ENCODE measurements around the gene RAD51B. TPM values are rescaled to one million over a fixed set of nuclear protein-coding genes. Genes with fewer than 3 reads are reported as not detected.

RAD51B gene
- total and polyA plus RNA-seq, 2 of the 13 experiments (the other 11 are each of a cell fraction or from before 2014, with no cell fraction given): 7.0 to 9.5 TPM

DNA sequence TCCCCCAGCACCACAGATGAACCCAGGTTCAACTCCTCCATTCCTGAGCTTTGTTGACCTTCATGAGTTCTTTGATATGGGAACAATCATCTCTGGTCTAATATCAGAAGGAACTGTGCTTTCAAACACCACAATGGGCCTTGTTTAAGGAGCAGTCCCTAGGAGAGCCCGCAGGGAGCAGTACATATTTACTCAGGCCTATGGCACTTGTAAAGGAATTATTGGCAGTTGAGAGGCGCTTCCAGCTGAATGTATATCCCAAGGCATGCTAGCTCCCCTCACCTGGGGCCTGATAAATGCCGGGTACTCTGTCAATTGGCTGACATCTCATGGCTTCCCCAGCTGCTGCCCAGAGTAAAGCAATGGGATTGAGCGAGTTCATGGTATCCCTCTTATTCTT is 897.1 kb downstream of the RAD51B start (continued):
- TF ChIP-seq ZNF616 (CRISPR knock-in tag; IDR thresholded peaks at IDR 0.05; ENCODE audit: low read depth) (no peak), CREM (IDR thresholded peaks at IDR 0.05) (no peak), CREM (CRISPR knock-in tag; IDR thresholded peaks at IDR 0.05) (no peak), MBD4 (IDR thresholded peaks at IDR 0.05; ENCODE audit: borderline replicate concordance, low read length) (no peak), ZNF260 (CRISPR knock-in tag; IDR thresholded peaks at IDR 0.05; ENCODE audit: borderline replicate concordance, low read depth) (no peak), YEATS2 (CRISPR knock-in tag; IDR thresholded peaks at IDR 0.05; ENCODE audit: borderline replicate concordance) (0 out of 2 replicates have a peak, but pooled peaks have one; percentile 25), GFI1 (CRISPR knock-in tag; IDR thresholded peaks at IDR 0.05; ENCODE audit: borderline replicate concordance) (no peak), KDM5A (IDR thresholded peaks at IDR 0.05; ENCODE audit: borderline replicate concordance, low read length) (no peak), JUND (CRISPR knock-in tag; IDR thresholded peaks at IDR 0.05) (no peak), HNF1A (IDR thresholded peaks at IDR 0.05; ENCODE audit: low read depth) (no peak), HNF1A (CRISPR knock-in tag; IDR thresholded peaks at IDR 0.05; ENCODE audit: borderline replicate concordance) (no peak; the same call in 1 of the 2 replicates)
- TF ChIP-seq, protein P1, sequence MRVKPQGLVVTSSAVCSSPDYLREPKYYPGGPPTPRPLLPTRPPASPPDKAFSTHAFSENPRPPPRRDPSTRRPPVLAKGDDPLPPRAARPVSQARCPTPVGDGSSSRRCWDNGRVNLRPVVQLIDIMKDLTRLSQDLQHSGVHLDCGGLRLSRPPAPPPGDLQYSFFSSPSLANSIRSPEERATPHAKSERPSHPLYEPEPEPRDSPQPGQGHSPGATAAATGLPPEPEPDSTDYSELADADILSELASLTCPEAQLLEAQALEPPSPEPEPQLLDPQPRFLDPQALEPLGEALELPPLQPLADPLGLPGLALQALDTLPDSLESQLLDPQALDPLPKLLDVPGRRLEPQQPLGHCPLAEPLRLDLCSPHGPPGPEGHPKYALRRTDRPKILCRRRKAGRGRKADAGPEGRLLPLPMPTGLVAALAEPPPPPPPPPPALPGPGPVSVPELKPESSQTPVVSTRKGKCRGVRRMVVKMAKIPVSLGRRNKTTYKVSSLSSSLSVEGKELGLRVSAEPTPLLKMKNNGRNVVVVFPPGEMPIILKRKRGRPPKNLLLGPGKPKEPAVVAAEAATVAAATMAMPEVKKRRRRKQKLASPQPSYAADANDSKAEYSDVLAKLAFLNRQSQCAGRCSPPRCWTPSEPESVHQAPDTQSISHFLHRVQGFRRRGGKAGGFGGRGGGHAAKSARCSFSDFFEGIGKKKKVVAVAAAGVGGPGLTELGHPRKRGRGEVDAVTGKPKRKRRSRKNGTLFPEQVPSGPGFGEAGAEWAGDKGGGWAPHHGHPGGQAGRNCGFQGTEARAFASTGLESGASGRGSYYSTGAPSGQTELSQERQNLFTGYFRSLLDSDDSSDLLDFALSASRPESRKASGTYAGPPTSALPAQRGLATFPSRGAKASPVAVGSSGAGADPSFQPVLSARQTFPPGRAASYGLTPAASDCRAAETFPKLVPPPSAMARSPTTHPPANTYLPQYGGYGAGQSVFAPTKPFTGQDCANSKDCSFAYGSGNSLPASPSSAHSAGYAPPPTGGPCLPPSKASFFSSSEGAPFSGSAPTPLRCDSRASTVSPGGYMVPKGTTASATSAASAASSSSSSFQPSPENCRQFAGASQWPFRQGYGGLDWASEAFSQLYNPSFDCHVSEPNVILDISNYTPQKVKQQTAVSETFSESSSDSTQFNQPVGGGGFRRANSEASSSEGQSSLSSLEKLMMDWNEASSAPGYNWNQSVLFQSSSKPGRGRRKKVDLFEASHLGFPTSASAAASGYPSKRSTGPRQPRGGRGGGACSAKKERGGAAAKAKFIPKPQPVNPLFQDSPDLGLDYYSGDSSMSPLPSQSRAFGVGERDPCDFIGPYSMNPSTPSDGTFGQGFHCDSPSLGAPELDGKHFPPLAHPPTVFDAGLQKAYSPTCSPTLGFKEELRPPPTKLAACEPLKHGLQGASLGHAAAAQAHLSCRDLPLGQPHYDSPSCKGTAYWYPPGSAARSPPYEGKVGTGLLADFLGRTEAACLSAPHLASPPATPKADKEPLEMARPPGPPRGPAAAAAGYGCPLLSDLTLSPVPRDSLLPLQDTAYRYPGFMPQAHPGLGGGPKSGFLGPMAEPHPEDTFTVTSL (CRISPR knock-in tag; IDR thresholded peaks at IDR 0.05; ENCODE audit: borderline replicate concordance): no peak

Measured in HepG2 (cell line).